KMS-11 (cell line): ENCODE results near the gene ROS1.
A peak's percentile ranks its signal among the peaks of the same experiment; 100 is the strongest.

Experiments used
- H2AFZ ChIP-seq: fragments of 200-600 bp; sonication (generic); 2 replicates; pipeline ENCODE4 v1.6.1; 2016; ENCODE audit warnings: antibody characterized with exemption, mixed run types, low read depth
- H3K27ac ChIP-seq: fragments of 200-600 bp; sonication (generic); 2 replicates; pipeline ENCODE4 v1.6.1; 2016; ENCODE audit warnings: mild to moderate bottlenecking, mixed run types
- H3K27me3 ChIP-seq: fragments of 200-600 bp; sonication (generic); 2 replicates; pipeline ENCODE4 v1.6.1; 2017; ENCODE audit warnings: mild to moderate bottlenecking, low read depth, mixed run types, moderate library complexity; ENCODE audit not compliant: insufficient read depth
- H3K36me3 ChIP-seq: fragments of 200-600 bp; sonication (generic); 2 replicates; pipeline ENCODE4 v1.6.1; 2017; ENCODE audit warnings: mild to moderate bottlenecking, mixed run types; ENCODE audit not compliant: insufficient read depth
- H3K4me1 ChIP-seq: fragments of 200-600 bp; sonication (generic); 2 replicates; pipeline ENCODE4 v1.6.1; 2016; ENCODE audit warnings: mild to moderate bottlenecking, low read depth, mixed run types; ENCODE audit not compliant: poor library complexity, severe bottlenecking
- H3K4me2 ChIP-seq: fragments of 200-600 bp; sonication (generic); 2 replicates; pipeline ENCODE4 v1.7.0; 2016; ENCODE audit warnings: mild to moderate bottlenecking, mixed run types
- H3K4me3 ChIP-seq: fragments of 200-600 bp; sonication (generic); IDR thresholded peaks from 2 replicates; pipeline ENCODE4 v1.6.1; 2017; ENCODE audit warnings: low read depth, low read length, mixed read lengths; ENCODE audit not compliant: insufficient read depth
- H3K79me2 ChIP-seq: fragments of 200-600 bp; sonication (generic); 2 replicates; pipeline ENCODE4 v1.6.1; 2016; ENCODE audit warnings: low read depth, mixed run types; ENCODE audit not compliant: insufficient read depth
- H3K9ac ChIP-seq: fragments of 200-600 bp; sonication (generic); 2 replicates; pipeline ENCODE4 v1.6.1; 2016; ENCODE audit warnings: mild to moderate bottlenecking, mixed run types
- H4K20me1 ChIP-seq: fragments of 200-600 bp; sonication (generic); 2 replicates; pipeline ENCODE4 v1.6.1; 2016; ENCODE audit warnings: mild to moderate bottlenecking, mixed run types; ENCODE audit not compliant: insufficient read depth
- TF ChIP-seq, protein P1 (sequence below): fragments of 200-600 bp; sonication (generic); conservative IDR thresholded peaks from 2 replicates; pipeline ENCODE4 v1.6.1; 2017; ENCODE audit warnings: low read depth, mild to moderate bottlenecking, antibody characterized with exemption, low read length, moderate library complexity, mixed read lengths

The ROS1 gene

GRCh38 chr6:117272891-117273290 lies 152.9 kb downstream of the ROS1 start:
- peak overlapping the region; percentile 97 for H3K4me2 ChIP-seq
- H3K4me3 ChIP-seq: no peak overlapping the region
- no peaks in the 10 kb centered on the region for H4K20me1 ChIP-seq
- no peaks in the 10 kb centered on the region for H3K36me3 ChIP-seq
- TF ChIP-seq, protein P1, sequence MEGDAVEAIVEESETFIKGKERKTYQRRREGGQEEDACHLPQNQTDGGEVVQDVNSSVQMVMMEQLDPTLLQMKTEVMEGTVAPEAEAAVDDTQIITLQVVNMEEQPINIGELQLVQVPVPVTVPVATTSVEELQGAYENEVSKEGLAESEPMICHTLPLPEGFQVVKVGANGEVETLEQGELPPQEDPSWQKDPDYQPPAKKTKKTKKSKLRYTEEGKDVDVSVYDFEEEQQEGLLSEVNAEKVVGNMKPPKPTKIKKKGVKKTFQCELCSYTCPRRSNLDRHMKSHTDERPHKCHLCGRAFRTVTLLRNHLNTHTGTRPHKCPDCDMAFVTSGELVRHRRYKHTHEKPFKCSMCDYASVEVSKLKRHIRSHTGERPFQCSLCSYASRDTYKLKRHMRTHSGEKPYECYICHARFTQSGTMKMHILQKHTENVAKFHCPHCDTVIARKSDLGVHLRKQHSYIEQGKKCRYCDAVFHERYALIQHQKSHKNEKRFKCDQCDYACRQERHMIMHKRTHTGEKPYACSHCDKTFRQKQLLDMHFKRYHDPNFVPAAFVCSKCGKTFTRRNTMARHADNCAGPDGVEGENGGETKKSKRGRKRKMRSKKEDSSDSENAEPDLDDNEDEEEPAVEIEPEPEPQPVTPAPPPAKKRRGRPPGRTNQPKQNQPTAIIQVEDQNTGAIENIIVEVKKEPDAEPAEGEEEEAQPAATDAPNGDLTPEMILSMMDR: no peak
- peak overlapping the region; percentile 57; the same call in 1 of the 2 replicates for H2AFZ ChIP-seq
- no peaks in the 10 kb centered on the region for H3K27me3 ChIP-seq
- H3K4me1 ChIP-seq: peaks cover 21% of the 10 kb centered on the region
- H3K79me2 ChIP-seq: no peaks in the 10 kb centered on the region
- H3K9ac ChIP-seq: no peak overlapping the region; the same call in 1 of the 2 replicates
- no peak overlapping the region for H3K27ac ChIP-seq

DNA sequence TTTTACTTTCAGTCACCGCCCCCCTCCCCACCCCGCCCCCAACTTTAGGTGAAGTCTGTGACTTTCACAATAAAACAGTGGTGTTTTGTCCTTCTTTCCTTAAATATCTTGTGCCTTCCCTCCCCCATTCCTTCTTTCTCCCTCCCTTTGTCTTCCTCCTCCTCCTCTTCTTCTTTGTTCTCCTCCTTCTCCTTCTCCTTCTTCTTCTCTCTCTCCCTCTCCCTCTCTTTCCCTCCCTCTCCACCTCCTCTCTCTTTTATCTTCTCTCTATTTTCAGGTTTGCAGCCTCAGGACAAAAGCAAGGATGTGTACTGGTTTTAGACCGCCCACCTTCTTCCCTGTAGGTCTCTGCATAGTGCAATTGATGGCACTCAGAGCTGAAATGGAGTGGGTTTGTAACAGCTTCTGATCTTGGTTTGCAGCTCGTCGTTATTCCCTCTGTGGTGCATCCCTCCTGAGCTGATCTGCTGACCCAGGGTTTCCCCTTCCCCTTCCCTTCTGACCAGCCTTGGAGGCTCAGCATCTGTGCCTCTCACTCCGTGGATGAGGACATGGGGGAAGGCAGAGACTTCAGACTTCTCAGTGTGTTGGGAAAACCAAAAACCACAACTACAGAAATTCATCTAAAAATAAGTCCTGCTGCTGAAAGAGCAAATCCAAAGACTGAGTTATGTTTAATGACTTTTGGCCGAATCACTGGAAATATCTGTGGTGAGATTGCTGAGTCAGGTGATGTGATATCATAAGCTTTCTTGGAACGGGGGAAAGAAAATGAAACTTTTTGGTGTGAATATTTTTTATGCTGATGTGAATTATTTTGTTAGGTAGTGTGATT lies 153.5 kb downstream of the ROS1 start:
- TF ChIP-seq, protein P1: no peak
- peak overlapping the region; percentile 97 for H3K4me2 ChIP-seq
- H3K27ac ChIP-seq: peak overlapping the region; percentile 4; the same call in 1 of the 2 replicates
- H3K79me2 ChIP-seq: no peaks in the 10 kb centered on the region
- peaks cover 21% of the 10 kb centered on the region for H3K4me1 ChIP-seq
- H3K36me3 ChIP-seq: no peaks in the 10 kb centered on the region
- H3K4me3 ChIP-seq: no peak overlapping the region
- H3K27me3 ChIP-seq: no peaks in the 10 kb centered on the region
- peak overlapping the region; percentile 57 for H2AFZ ChIP-seq
- H4K20me1 ChIP-seq: no peaks in the 10 kb centered on the region
- H3K9ac ChIP-seq: no peak overlapping the region; the same call in 1 of the 2 replicates

- no peak overlapping the region for H3K4me3 ChIP-seq
- H2AFZ ChIP-seq: no peak overlapping the region
- TF ChIP-seq, protein P1: no peak
- H3K4me1 ChIP-seq: peaks cover 21% of the 10 kb centered on the region
- H3K27me3 ChIP-seq: no peaks in the 10 kb centered on the region
- no peaks in the 10 kb centered on the region for H3K36me3 ChIP-seq
- H4K20me1 ChIP-seq: no peaks in the 10 kb centered on the region
- H3K27ac ChIP-seq: no peak overlapping the region
- no peak overlapping the region for H3K4me2 ChIP-seq
- H3K79me2 ChIP-seq: no peaks in the 10 kb centered on the region
- H3K9ac ChIP-seq: no peak overlapping the region
Observed at GRCh38 chr6:117270843-117271507, 154.8 kb downstream of the ROS1 start.

GRCh38 chr6:117270055-117270842 lies 155.5 kb downstream of the ROS1 start:
- Histone ChIP-seq H3K4me1 (peaks cover 21% of the 10 kb centered on the region), H3K27me3 (no peaks in the 10 kb centered on the region), H3K36me3 (no peaks in the 10 kb centered on the region), H3K79me2 (no peaks in the 10 kb centered on the region), H3K27ac (no peak overlapping the region), H2AFZ (no peak overlapping the region), H4K20me1 (no peaks in the 10 kb centered on the region), H3K4me2 (no peak overlapping the region), H3K9ac (no peak overlapping the region), H3K4me3 (no peak overlapping the region)
- TF ChIP-seq, protein P1: no peak
